ENCODE results near the gene SPANXD.

SPANXD gene

DNA sequence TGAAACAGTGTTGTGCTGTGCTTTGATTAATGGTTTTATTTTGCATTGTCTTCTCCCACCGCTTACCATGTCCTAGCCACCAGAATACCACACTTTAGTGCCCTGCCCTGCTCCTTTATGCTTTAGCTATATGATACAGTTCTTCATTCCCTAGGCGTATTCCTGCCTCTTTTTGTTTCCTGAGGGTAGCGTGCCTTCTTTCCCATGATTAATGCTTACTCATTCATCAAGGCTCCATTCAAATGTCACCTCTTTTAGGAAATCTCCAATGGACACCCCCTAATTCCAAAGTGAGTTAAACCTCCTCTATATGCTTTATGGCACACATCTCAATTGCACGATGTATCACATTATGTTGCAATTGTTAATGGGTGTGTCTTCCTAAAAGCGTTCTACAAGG lies 46.3 kb downstream of the SPANXD start:
- no peak for DNase-seq

More for the DNA sequence above, 46.3 kb downstream of the SPANXD start:
- H3K27ac ChIP-seq = no peak overlapping the region
- no peaks in the 10 kb centered on the region for H3K9me3 ChIP-seq
- H3K27me3 ChIP-seq = no peaks in the 10 kb centered on the region
- H3K36me3 ChIP-seq = no peaks in the 10 kb centered on the region
- TF ChIP-seq, protein P1, sequence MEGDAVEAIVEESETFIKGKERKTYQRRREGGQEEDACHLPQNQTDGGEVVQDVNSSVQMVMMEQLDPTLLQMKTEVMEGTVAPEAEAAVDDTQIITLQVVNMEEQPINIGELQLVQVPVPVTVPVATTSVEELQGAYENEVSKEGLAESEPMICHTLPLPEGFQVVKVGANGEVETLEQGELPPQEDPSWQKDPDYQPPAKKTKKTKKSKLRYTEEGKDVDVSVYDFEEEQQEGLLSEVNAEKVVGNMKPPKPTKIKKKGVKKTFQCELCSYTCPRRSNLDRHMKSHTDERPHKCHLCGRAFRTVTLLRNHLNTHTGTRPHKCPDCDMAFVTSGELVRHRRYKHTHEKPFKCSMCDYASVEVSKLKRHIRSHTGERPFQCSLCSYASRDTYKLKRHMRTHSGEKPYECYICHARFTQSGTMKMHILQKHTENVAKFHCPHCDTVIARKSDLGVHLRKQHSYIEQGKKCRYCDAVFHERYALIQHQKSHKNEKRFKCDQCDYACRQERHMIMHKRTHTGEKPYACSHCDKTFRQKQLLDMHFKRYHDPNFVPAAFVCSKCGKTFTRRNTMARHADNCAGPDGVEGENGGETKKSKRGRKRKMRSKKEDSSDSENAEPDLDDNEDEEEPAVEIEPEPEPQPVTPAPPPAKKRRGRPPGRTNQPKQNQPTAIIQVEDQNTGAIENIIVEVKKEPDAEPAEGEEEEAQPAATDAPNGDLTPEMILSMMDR (IDR thresholded peaks at IDR 0.05) = no peak
- intact Hi-C loops (cut with DNase I; ENCODE audit: low total_unique reads) = no loop called here
- no peaks in the 10 kb centered on the region for H3K4me1 ChIP-seq
- H3K4me3 ChIP-seq = no peak overlapping the region
